Neuronal stem cell (in vitro differentiated cells): ENCODE data around the gene NMUR1.
A peak's percentile ranks its signal among the peaks of the same experiment; 100 is the strongest.
"Not testable (repeated sequence)": the region's sequence is repeated elsewhere in the genome, so short reads cannot be mapped to it uniquely, and the experiment has no call there.

ENCODE experiments used
- DNase-seq: peaks from one replicate; pipeline ENCODE4 v3.0.0-alpha.2; 2013; ENCODE audit warnings: low spot score
- H2AFZ ChIP-seq: one replicate; pipeline ENCODE4 v1.6.1; 2013; ENCODE audit warnings: mild to moderate bottlenecking, low read length, inconsistent platforms
- H2AK5ac ChIP-seq: 2 replicates; pipeline ENCODE4 v1.6.1; 2013; ENCODE audit warnings: low read depth, mild to moderate bottlenecking, inconsistent platforms, low read length, moderate library complexity, mixed read lengths
- H2BK120ac ChIP-seq: 2 replicates; pipeline ENCODE4 v1.6.1; 2013; ENCODE audit warnings: low read depth, mild to moderate bottlenecking, inconsistent platforms, low read length, moderate library complexity, mixed read lengths
- H2BK12ac ChIP-seq: one replicate; pipeline ENCODE4 v1.6.1; 2013; ENCODE audit warnings: low read length, inconsistent platforms
- H2BK15ac ChIP-seq: 2 replicates; pipeline ENCODE4 v1.6.1; 2013; ENCODE audit warnings: mild to moderate bottlenecking, low read length, inconsistent platforms, mixed read lengths
- H2BK5ac ChIP-seq: one replicate; pipeline ENCODE4 v1.6.1; 2013; ENCODE audit warnings: inconsistent platforms, mild to moderate bottlenecking, low read length, moderate library complexity
- H3K14ac ChIP-seq: one replicate; pipeline ENCODE4 v1.6.1; 2013; ENCODE audit warnings: low read length, inconsistent platforms
- H3K18ac ChIP-seq: 2 replicates; pipeline ENCODE4 v1.6.1; 2013; ENCODE audit warnings: low read length, inconsistent platforms
- H3K23ac ChIP-seq: 2 replicates; pipeline ENCODE4 v1.6.1; 2013; ENCODE audit warnings: low read depth, mild to moderate bottlenecking, mixed read lengths, low read length, inconsistent platforms; ENCODE audit not compliant: poor library complexity
- H3K27ac ChIP-seq: replicated peaks from 3 replicates; pipeline ENCODE4 v1.5.1; 2013; ENCODE audit warnings: low read length, inconsistent platforms
- H3K27me3 ChIP-seq, 3 experiments: 2 replicates each; pipeline ENCODE4 v1.6.1; 2013; ENCODE audit warnings: low read length in 3 of 3, mild to moderate bottlenecking in 2 of 3, inconsistent platforms in 1 of 3, low read depth in 1 of 3, mixed read lengths in 1 of 3, moderate library complexity in 1 of 3; ENCODE audit not compliant: control insufficient read depth in 3 of 3, insufficient read depth in 3 of 3
- H3K36me3 ChIP-seq, 2 donors: replicated peaks in 1 of 2; 2 replicates each; pipeline ENCODE4 v1.6.1; 2013; ENCODE audit warnings: low read length in 2 of 2; ENCODE audit not compliant: control insufficient read depth in 2 of 2, insufficient read depth in 2 of 2
- H3K4ac ChIP-seq: 2 replicates; pipeline ENCODE4 v1.6.1; 2013; ENCODE audit warnings: inconsistent platforms, mild to moderate bottlenecking, low read length, moderate library complexity
- H3K4me1 ChIP-seq, 2 donors: 1 replicate in 1 of 2; 2 replicates in 1 of 2; pipeline ENCODE4 v1.6.1; 2013; ENCODE audit warnings: low read length in 2 of 2, low read depth in 1 of 2; ENCODE audit not compliant: control insufficient read depth in 2 of 2, insufficient read depth in 1 of 2
- H3K4me2 ChIP-seq: one replicate; pipeline ENCODE4 v1.6.1; 2013; ENCODE audit warnings: mild to moderate bottlenecking, low read length, inconsistent platforms; ENCODE audit not compliant: insufficient read depth, poor library complexity, severe bottlenecking
- H3K4me3 ChIP-seq, 2 donors: 2 replicates each; pipeline ENCODE4 v1.5.1; 2013; ENCODE audit warnings: low read length in 2 of 2, mild to moderate bottlenecking in 2 of 2, inconsistent platforms in 1 of 2, moderate library complexity in 1 of 2
- H3K79me1 ChIP-seq: one replicate; pipeline ENCODE4 v1.6.1; 2013; ENCODE audit warnings: low read depth, mild to moderate bottlenecking, inconsistent platforms, low read length, moderate library complexity
- H3K9ac ChIP-seq: one replicate; pipeline ENCODE4 v1.6.1; 2013; ENCODE audit warnings: mild to moderate bottlenecking, low read depth, low read length, inconsistent platforms; ENCODE audit not compliant: poor library complexity
- H3K9me3 ChIP-seq, 2 donors: replicated peaks in 1 of 2; 2 replicates each; pipeline versions ENCODE3 to v1.6.1; 2013; ENCODE audit warnings: low read length in 2 of 2, mild to moderate bottlenecking in 2 of 2, inconsistent platforms in 1 of 2, low read depth in 1 of 2, mixed read lengths in 1 of 2, moderate library complexity in 1 of 2; ENCODE audit not compliant: control insufficient read depth in 2 of 2, insufficient read depth in 1 of 2
- H4K8ac ChIP-seq: one replicate; pipeline ENCODE4 v1.6.1; 2013; ENCODE audit warnings: low read depth, mild to moderate bottlenecking, inconsistent platforms, low read length, moderate library complexity
- H4K91ac ChIP-seq: one replicate; pipeline ENCODE4 v1.6.1; 2013; ENCODE audit warnings: low read length, low read depth, mild to moderate bottlenecking, inconsistent platforms; ENCODE audit not compliant: poor library complexity
- WGBS, 2 donors: extraction: QIAGEN DNeasy Blood & Tissue Kit; methylation state at CpG; one replicate each; pipeline ENCODE4 v1.1.7; 2013; ENCODE audit warnings: missing lambda C conversion rate in 2 of 2, mixed read lengths in 1 of 2; ENCODE audit not compliant: insufficient read length in 2 of 2, insufficient replicate concordance in 1 of 2; ENCODE audit errors: extremely low coverage in 2 of 2; 5-methylcytosine and 5-hydroxymethylcytosine counted together

Gene NMUR1

DNA sequence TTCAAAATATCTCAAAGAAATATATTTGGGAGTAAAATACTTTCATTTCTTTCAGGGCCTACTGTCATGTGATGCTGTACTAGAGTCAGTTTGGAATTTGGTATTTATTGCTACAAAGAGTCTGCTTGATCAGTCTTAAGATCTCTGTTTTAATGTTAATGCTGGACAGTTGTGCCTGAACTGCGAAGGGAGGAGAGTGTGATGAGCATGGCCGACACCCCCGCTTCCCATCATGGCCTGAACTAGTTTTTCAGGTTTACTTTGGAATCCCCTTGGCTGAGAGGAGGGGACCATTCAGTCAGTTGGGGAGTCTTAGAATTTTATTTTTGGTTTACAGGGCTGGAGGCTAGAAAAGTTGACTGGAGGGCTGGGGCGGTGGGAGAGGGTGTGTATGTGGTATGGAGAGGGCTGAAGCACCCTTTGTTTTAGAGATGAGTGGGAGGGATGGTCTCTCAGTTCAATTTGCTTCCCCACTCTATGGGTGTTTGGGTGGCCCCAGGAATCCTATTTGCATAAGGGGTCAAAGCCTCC, 41.5 kb upstream of the NMUR1 start:
- Histone ChIP-seq H3K4me2 (no peak overlapping the region), H4K8ac (no peak overlapping the region)

DNA sequence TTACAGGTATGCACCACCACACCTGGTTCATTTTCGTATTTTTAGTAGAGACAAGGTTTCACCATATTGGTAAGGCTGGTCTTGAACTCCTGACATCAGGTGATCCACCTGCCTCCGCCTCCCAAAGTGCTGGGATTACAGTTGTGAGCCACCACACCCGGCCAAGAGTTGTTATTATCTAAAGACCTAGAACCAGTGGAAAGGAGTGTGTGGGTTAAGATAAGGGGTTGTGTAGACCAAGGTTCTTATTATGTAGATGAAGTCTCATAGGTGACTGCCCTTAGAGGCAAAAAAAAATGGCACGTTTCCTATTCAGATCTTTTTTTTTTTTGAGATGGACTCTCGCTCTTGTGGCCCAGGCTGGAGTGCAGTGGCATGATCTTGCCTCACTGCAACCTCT, 40.7 kb upstream of the NMUR1 start:
- H2BK5ac ChIP-seq, H3K9me3 ChIP-seq, H2BK15ac ChIP-seq, H3K4ac ChIP-seq, H3K36me3 ChIP-seq, DNase-seq, H2AFZ ChIP-seq, H4K8ac ChIP-seq, H4K91ac ChIP-seq, H3K23ac ChIP-seq, H3K4me2 ChIP-seq, H3K79me1 ChIP-seq, H3K4me3 ChIP-seq, H2BK12ac ChIP-seq, H2AK5ac ChIP-seq, H3K18ac ChIP-seq, H2BK120ac ChIP-seq, H3K27ac ChIP-seq, H3K14ac ChIP-seq, H3K27me3 ChIP-seq, H3K9ac ChIP-seq: not testable (repeated sequence)
- peaks cover 13 to 15% of the 10 kb centered on the region in 2 donors for H3K4me1 ChIP-seq
- no CpG with 5 or more reads among the region's 5 CpGs for WGBS, 2 donors

More for the DNA sequence above, 41.5 kb upstream of the NMUR1 start:
- Histone ChIP-seq H3K79me1 (peaks cover 2% of the 10 kb centered on the region), H3K4ac (no peak overlapping the region), H2BK5ac (no peak overlapping the region), H2AFZ (peak overlapping the region; percentile 68), H3K4me1 (peaks cover 16 to 21% of the 10 kb centered on the region in 2 donors), H2BK120ac (no peak overlapping the region), H3K23ac (no peak overlapping the region), H2BK12ac (no peak overlapping the region), H2BK15ac (no peak overlapping the region), H2AK5ac (no peak overlapping the region), H3K9ac (no peak overlapping the region), H4K91ac (no peak overlapping the region), H3K14ac (no peak overlapping the region), H3K27ac (no peak overlapping the region), H3K36me3 (no peaks in the 10 kb centered on the region), H3K4me3 (no peak overlapping the region), H3K18ac (no peak overlapping the region), H3K27me3 (no peaks in the 10 kb centered on the region), H3K9me3 (no peaks in the 10 kb centered on the region)
- no CpG with 5 or more reads among the region's 4 CpGs for WGBS, 2 donors
- no peak for DNase-seq

GRCh38 chr2:231568785-231569435, 38.7 kb upstream of the NMUR1 start:
- Histone ChIP-seq H2AK5ac (peak overlapping the region; percentile 90), H3K79me1 (peaks cover 2% of the 10 kb centered on the region), H3K23ac (no peak overlapping the region), H3K18ac (peak overlapping the region; percentile 84), H3K9ac (no peak overlapping the region), H2BK15ac (peak overlapping the region; percentile 97), H2BK5ac (no peak overlapping the region), H2BK12ac (peak overlapping the region; percentile 88), H3K4me3 (no peak overlapping the region), H3K36me3 (no peaks in the 10 kb centered on the region), H3K4ac (no peak overlapping the region), H3K27me3 (no peaks in the 10 kb centered on the region), H3K9me3 (peaks cover 0 to 3% of the 10 kb centered on the region in 2 donors), H3K14ac (peak overlapping the region; percentile 6), H3K4me2 (no peak overlapping the region), H2AFZ (no peak overlapping the region), H4K91ac (no peak overlapping the region), H4K8ac (no peak overlapping the region), H3K4me1 (peaks cover 11 to 13% of the 10 kb centered on the region in 2 donors), H2BK120ac (no peak overlapping the region), H3K27ac (no peak overlapping the region)
- no peak for DNase-seq
- WGBS, 2 donors: no CpG with 5 or more reads among the region's 7 CpGs

GRCh38 chr2:231568098-231568784, 38.0 kb upstream of the NMUR1 start:
- no peak overlapping the region for H3K9ac ChIP-seq
- peak overlapping the region; percentile 41 for H2BK12ac ChIP-seq
- H3K23ac ChIP-seq: no peak overlapping the region
- H2BK5ac ChIP-seq: no peak overlapping the region
- H3K14ac ChIP-seq: peak overlapping the region; percentile 38
- no peak overlapping the region for H3K4ac ChIP-seq
- no peak overlapping the region for H2AFZ ChIP-seq
- no peak for DNase-seq
- peak overlapping the region; percentile 83 for H2AK5ac ChIP-seq
- no peak overlapping the region for H4K91ac ChIP-seq
- peak overlapping the region; percentile 4 for H4K8ac ChIP-seq
- H2BK15ac ChIP-seq: peak overlapping the region; percentile 97
- no peaks in the 10 kb centered on the region for H3K36me3 ChIP-seq
- H3K79me1 ChIP-seq: peaks cover 2% of the 10 kb centered on the region
- H3K27me3 ChIP-seq: no peaks in the 10 kb centered on the region
- H3K18ac ChIP-seq: peak overlapping the region; percentile 83
- H3K4me1 ChIP-seq: peaks cover 5 to 10% of the 10 kb centered on the region in 2 donors
- no peak overlapping the region for H3K4me2 ChIP-seq
- no peak overlapping the region for H2BK120ac ChIP-seq
- no peak overlapping the region for H3K27ac ChIP-seq
- no peak overlapping the region for H3K4me3 ChIP-seq
- WGBS, 2 donors: no CpG with 5 or more reads among the region's 6 CpGs
- H3K9me3 ChIP-seq: peaks cover 0 to 3% of the 10 kb centered on the region in 2 donors
